GM12873 (cell line): ENCODE data around the gene TTR.

Experiments
- TF ChIP-seq, protein P1 (sequence below): IDR thresholded peaks from 2 replicates; pipeline ENCODE4 v1.5.1; 2012; ENCODE audit warnings: low read depth, mild to moderate bottlenecking, moderate library complexity, low read length, control low read depth; ENCODE audit not compliant: insufficient read depth; ENCODE audit errors: missing control alignments

The TTR gene

GRCh38 chr18:31643003-31643402, 51.3 kb downstream of the TTR start:
- TF ChIP-seq, protein P1, sequence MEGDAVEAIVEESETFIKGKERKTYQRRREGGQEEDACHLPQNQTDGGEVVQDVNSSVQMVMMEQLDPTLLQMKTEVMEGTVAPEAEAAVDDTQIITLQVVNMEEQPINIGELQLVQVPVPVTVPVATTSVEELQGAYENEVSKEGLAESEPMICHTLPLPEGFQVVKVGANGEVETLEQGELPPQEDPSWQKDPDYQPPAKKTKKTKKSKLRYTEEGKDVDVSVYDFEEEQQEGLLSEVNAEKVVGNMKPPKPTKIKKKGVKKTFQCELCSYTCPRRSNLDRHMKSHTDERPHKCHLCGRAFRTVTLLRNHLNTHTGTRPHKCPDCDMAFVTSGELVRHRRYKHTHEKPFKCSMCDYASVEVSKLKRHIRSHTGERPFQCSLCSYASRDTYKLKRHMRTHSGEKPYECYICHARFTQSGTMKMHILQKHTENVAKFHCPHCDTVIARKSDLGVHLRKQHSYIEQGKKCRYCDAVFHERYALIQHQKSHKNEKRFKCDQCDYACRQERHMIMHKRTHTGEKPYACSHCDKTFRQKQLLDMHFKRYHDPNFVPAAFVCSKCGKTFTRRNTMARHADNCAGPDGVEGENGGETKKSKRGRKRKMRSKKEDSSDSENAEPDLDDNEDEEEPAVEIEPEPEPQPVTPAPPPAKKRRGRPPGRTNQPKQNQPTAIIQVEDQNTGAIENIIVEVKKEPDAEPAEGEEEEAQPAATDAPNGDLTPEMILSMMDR, result no peak

- TF ChIP-seq, protein P1, result no peak
These were observed 53.7 kb downstream of the TTR start for GRCh38 chr18:31645411-31645810.

DNA sequence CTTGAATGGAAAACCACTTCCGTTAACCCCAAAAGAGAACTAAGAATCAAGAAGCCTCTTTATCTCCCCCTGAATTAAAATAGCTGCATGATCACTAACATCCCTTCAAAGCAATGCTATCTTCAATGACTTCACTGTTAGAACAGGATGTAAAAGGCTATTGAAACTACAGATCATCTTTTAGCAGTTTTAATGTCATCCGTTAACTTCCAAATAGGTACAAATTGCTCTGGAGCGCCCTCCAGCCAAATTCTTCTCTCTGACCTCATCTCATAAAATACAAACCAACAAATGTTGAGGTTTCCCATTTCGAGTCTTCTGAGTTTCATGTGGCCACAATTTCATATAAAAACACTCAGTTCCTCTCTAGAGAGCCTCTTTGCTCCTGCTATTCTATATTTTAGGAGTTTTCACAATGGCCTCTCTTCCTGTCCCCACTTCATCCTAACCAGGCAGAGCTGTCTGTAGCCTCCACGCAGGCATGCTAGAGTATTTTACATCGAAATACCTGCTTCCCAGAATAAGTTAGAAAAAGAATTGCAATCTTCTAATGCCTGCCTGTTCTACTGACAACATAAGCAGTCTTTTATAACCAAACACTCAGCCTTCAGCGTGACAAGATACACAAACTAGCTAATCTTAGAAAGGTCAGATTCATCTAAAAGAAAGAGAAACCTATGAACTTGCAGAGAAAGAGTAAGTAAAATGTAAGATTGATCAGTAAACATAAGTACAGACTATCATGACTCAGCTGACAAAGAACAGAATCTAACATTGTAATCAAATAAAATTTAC, 54.9 kb downstream of the TTR start:
- TF ChIP-seq, protein P1, result peak; percentile 35

DNA sequence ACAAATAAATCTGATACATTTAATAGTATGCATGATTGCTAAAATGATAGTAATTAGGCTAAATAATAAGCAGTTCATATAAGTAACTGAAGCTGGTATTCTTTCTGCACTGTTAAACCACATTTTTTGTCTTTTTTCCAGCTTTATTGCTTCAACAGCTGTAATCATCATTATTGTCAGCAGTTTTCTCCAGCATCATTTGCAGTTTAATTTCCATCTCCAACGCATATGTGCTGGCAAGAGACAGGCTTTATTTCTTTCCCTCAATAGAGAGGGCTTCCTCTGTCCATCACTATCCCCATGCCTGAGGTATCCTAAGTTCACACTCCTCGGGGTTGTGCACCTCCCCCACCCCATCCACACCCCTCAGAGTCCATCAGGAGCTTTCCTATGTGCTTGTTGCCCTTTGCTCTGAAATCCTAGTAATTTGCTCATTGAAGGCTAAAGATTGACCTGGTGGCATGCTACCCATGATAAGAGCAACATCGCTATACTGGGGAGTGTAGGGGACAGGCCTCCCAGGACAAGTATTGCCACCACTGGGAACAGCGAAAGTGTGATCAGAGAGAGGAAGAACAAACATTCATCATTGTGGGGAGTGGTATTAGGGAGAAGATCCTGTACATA, 55.6 kb downstream of the TTR start:
- TF ChIP-seq, protein P1, result no peak
